ENCODE data around the gene DDX27. TPM values are rescaled to one million over a fixed set of nuclear protein-coding genes. Genes with fewer than 3 reads are reported as not detected.
A peak's percentile ranks its signal among the peaks of the same experiment; 100 is the strongest.

The DDX27 gene
- total RNA-seq, 1 donor from 2014 or later = 34.3 TPM

DNA sequence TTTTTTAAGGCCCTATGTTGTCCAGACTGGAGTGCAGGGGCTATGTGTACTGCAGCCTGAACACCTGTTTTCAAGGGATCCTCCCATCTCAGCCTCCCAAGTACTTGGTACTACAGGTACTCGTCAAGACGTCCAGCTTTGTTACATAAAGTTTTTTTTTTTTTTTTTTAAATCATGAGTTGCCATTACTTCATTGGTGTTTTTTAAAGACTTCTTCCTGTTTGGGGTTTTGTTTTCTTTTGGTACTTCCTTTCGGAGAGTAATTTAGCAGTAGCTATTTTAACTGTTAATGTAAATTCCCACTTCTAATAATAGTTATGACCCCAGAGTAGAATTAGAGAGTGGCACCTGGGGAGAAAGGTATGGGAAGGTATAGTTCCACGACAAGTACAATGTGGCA lies 48.1 kb downstream of the DDX27 start:
- no peaks in the 10 kb centered on the region for H3K27me3 Mint-ChIP-seq
- H3K4me3 Mint-ChIP-seq = no peak overlapping the region
- H3K4me1 Mint-ChIP-seq (ENCODE audit: unreplicated experiment) = peaks cover 6% of the 10 kb centered on the region
- no peak overlapping the region for H3K27ac Mint-ChIP-seq
- TF ChIP-seq CTCF (conservative IDR thresholded peaks at IDR 0.05) = no peak
- peaks cover 4% of the 10 kb centered on the region for H3K9me3 Mint-ChIP-seq
- DNase-seq (ENCODE audit: extremely low spot score, unreplicated experiment) = no peak
- H3K36me3 Mint-ChIP-seq = peaks cover 58% of the 10 kb centered on the region

DNA sequence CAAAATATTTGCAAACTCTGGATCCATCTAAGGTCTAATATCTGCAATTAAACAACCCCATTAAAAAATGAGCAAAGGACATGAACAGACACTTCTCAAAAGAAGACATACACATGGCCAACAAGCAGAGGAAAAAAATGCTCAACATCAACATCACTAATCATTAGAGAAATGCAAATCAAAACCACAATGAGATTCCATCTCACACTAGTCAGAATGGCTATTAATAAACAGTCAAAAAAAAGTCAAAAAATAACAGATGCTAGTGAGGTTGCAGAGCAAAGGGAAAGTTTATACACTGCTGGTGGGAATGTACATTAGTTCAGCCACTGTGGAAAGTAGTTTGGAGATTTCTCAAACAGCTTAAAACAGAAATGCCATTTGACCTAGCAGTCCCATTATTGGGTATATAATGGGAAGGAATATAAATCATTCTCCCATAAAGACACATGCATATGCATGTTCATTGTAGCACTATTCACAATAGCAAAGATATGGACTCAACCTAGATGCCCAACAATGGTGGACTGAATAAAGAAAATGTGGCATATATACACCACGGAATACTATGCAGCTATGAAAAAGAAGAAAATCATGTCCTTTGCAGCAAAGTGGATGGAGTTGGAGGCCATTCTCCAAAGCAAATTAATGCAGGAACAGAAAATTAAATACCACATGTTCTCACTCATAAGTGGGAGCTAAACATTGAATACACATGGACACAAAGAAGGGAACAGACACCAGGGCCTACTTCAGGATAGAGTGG lies 49.6 kb downstream of the DDX27 start:
- H3K4me1 Mint-ChIP-seq (ENCODE audit: unreplicated experiment) = peaks cover 6% of the 10 kb centered on the region
- H3K4me3 Mint-ChIP-seq = peak overlapping the region; percentile 30
- no peak for TF ChIP-seq CTCF (conservative IDR thresholded peaks at IDR 0.05)
- H3K36me3 Mint-ChIP-seq = peaks cover 54% of the 10 kb centered on the region
- H3K9me3 Mint-ChIP-seq = peaks cover 4% of the 10 kb centered on the region
- no peak overlapping the region for H3K27ac Mint-ChIP-seq
- no peak for DNase-seq (ENCODE audit: extremely low spot score, unreplicated experiment)
- H3K27me3 Mint-ChIP-seq = no peaks in the 10 kb centered on the region

- no peak for TF ChIP-seq CTCF (conservative IDR thresholded peaks at IDR 0.05)
- no peak for DNase-seq (ENCODE audit: extremely low spot score, unreplicated experiment)
- Mint-ChIP-seq H3K9me3 (peaks cover 4% of the 10 kb centered on the region), H3K27me3 (no peaks in the 10 kb centered on the region), H3K36me3 (peaks cover 48% of the 10 kb centered on the region), H3K4me1 (ENCODE audit: unreplicated experiment) (peaks cover 6% of the 10 kb centered on the region), H3K27ac (no peak overlapping the region), H3K4me3 (no peak overlapping the region)
Measured at GRCh38 chr20:49270177-49270576, 51.0 kb downstream of the DDX27 start.

- no peak for TF ChIP-seq CTCF (conservative IDR thresholded peaks at IDR 0.05)
- Mint-ChIP-seq H3K36me3 (peaks cover 50% of the 10 kb centered on the region), H3K9me3 (peaks cover 4% of the 10 kb centered on the region), H3K4me1 (ENCODE audit: unreplicated experiment) (peaks cover 6% of the 10 kb centered on the region), H3K4me3 (no peak overlapping the region), H3K27ac (no peak overlapping the region), H3K27me3 (no peaks in the 10 kb centered on the region)
- no peak for DNase-seq (ENCODE audit: extremely low spot score, unreplicated experiment)
Measured at GRCh38 chr20:49270736-49271135, 51.5 kb downstream of the DDX27 start.

GRCh38 chr20:49272654-49273053 lies 53.4 kb downstream of the DDX27 start:
- Mint-ChIP-seq H3K4me1 (ENCODE audit: unreplicated experiment) (peaks cover 16% of the 10 kb centered on the region), H3K36me3 (peaks cover 50% of the 10 kb centered on the region), H3K9me3 (peaks cover 4% of the 10 kb centered on the region), H3K27ac (no peak overlapping the region), H3K27me3 (no peaks in the 10 kb centered on the region), H3K4me3 (no peak overlapping the region)
- TF ChIP-seq CTCF (conservative IDR thresholded peaks at IDR 0.05) = no peak
- no peak for DNase-seq (ENCODE audit: extremely low spot score, unreplicated experiment)

Data from type B pancreatic cell (in vitro differentiated cells).